HCT116 (cell line): ENCODE measurements around the gene RNU2-63P. TPM values are rescaled to one million over a fixed set of nuclear protein-coding genes. Genes with fewer than 3 reads are reported as not detected.

Source experiments
- ATAC-seq: fragments of 200-7000 bp; cut with Tn5 transposase; 2 replicates; pipeline ENCODE4 v1.9.1; 2020; ENCODE audit warnings: mild to moderate bottlenecking, moderate library complexity
- BruUV-seq: library from RNA; stranded (reverse); fragments of 400-500 nt; replicated peaks from 2 replicates; lab custom pipeline; 2021; lab: Mats Ljungman, UMichigan
- CTCF ChIA-PET: fragments of 300-600 bp; sonication (Branson Sonifier 250); formaldehyde crosslinking; loops from one replicate; lab custom pipeline; 2021; ENCODE audit warnings: antibody characterized with exemption; lab: Charles Lee
- POLR2A ChIA-PET: fragments of 300-600, 350-600 bp; sonication (Branson Sonifier 250); formaldehyde crosslinking; loops from one replicate; lab custom pipeline; 2021; ENCODE audit warnings: antibody characterized with exemption; lab: Charles Lee
- RAD21 ChIA-PET, 2 experiments: fragments of 300-600 bp; sonication (Branson Sonifier 250); formaldehyde crosslinking; loops; one replicate each; lab custom pipeline; 2023; ENCODE audit warnings: low total read pairs in 2 of 2; ENCODE audit not compliant: uncharacterized antibody in 2 of 2, unreplicated experiment in 2 of 2, low non-redundant PET in 1 of 2; lab: Charles Lee
- DNase-seq: peaks from one replicate; pipeline ENCODE4 v3.0.0-alpha.2; 2010; ENCODE audit warnings: low read depth, low spot score
- H2AFZ ChIP-seq: fragments of 200-600 bp; shearing (Covaris generic), sonication (generic); 2 replicates; pipeline ENCODE4 v1.6.1; 2017; ENCODE audit warnings: low read depth, mixed run types, mixed read lengths, antibody characterized with exemption, low read length; ENCODE audit not compliant: poor library complexity, severe bottlenecking
- H3K27ac ChIP-seq: 2 replicates; pipeline ENCODE4 v1.5.1; 2012; ENCODE audit warnings: low read depth, low read length
- H3K27me3 ChIP-seq: fragments of 200-600 bp; sonication (generic); 2 replicates; pipeline ENCODE4 v1.6.1; 2016; ENCODE audit warnings: mixed run types, low read length, mixed read lengths; ENCODE audit not compliant: insufficient read depth
- H3K36me3 ChIP-seq, 2 experiments: fragments of 200-500 bp in 1 of 2; fragments of 200-600 bp in 1 of 2; sonication (Bioruptor generic) in 1 of 2; sonication (generic) in 1 of 2; 2 replicates each; pipeline versions ENCODE4 v1.5.1 to v1.6.1; 2014 to 2016; ENCODE audit warnings: low read length in 2 of 2, inconsistent platforms in 1 of 2, mixed read lengths in 1 of 2, mixed run types in 1 of 2; ENCODE audit not compliant: insufficient read depth in 2 of 2, control insufficient read depth in 1 of 2
- H3K4me1 ChIP-seq, 2 experiments: fragments of 200-600 bp in 1 of 2; sonication (generic) in 1 of 2; 2 replicates each; pipeline versions ENCODE4 v1.5.1 to v1.6.1; 2012 to 2017; ENCODE audit warnings: low read length in 2 of 2, inconsistent platforms in 1 of 2, mild to moderate bottlenecking in 1 of 2, mixed read lengths in 1 of 2, mixed run types in 1 of 2, moderate library complexity in 1 of 2; ENCODE audit not compliant: insufficient read depth in 2 of 2, control insufficient read depth in 1 of 2
- H3K4me2 ChIP-seq: fragments of 200-600 bp; sonication (generic); 2 replicates; pipeline ENCODE4 v1.6.1; 2017; ENCODE audit warnings: mixed run types, low read length, mixed read lengths
- H3K4me3 ChIP-seq, 2 experiments: fragments of 200-600 bp in 1 of 2; sonication (generic) in 1 of 2; replicated peaks in 1 of 2; 2 replicates each; pipeline ENCODE4 v1.5.1; 2011 to 2016; ENCODE audit warnings: low read length in 2 of 2, control low read depth in 1 of 2, low read depth in 1 of 2, mild to moderate bottlenecking in 1 of 2, mixed read lengths in 1 of 2, mixed run types in 1 of 2
- H3K79me2 ChIP-seq: fragments of 200-600 bp; sonication (generic); 2 replicates; pipeline ENCODE4 v1.6.1; 2017; ENCODE audit warnings: mild to moderate bottlenecking, mixed run types, low read length, moderate library complexity, mixed read lengths; ENCODE audit not compliant: insufficient read depth
- H3K9ac ChIP-seq: fragments of 200-600 bp; sonication (generic); 2 replicates; pipeline ENCODE4 v1.6.1; 2016; ENCODE audit warnings: low read length, mixed read lengths
- H3K9me2 ChIP-seq: fragments of 200-600 bp; sonication (generic), shearing (Covaris generic); 2 replicates; pipeline ENCODE4 v1.6.1; 2017; ENCODE audit warnings: mixed run types, mild to moderate bottlenecking, moderate library complexity; ENCODE audit not compliant: insufficient read depth
- H3K9me3 ChIP-seq, 2 experiments: fragments of 200-500 bp in 1 of 2; fragments of 200-600 bp in 1 of 2; sonication (Bioruptor generic) in 1 of 2; sonication (generic) in 1 of 2; 2 replicates each; pipeline ENCODE4 v1.6.1; 2014 to 2017; ENCODE audit warnings: low read length in 2 of 2, mixed read lengths in 2 of 2, inconsistent platforms in 1 of 2, low read depth in 1 of 2, mild to moderate bottlenecking in 1 of 2, mixed run types in 1 of 2, moderate library complexity in 1 of 2; ENCODE audit not compliant: control insufficient read depth in 1 of 2, insufficient read depth in 1 of 2
- H4K20me1 ChIP-seq: fragments of 200-600 bp; sonication (generic), shearing (Covaris generic); 2 replicates; pipeline ENCODE4 v1.6.1; 2017; ENCODE audit warnings: mixed run types, mild to moderate bottlenecking, moderate library complexity; ENCODE audit not compliant: insufficient read depth
- ATF3 ChIP-seq: IDR thresholded peaks from 2 replicates; pipeline ENCODE4 v1.6.1; 2012
- CBX3 ChIP-seq: IDR thresholded peaks from 2 replicates; pipeline ENCODE4 v1.6.1; 2012; ENCODE audit warnings: low read depth
- CEBPB ChIP-seq: IDR thresholded peaks from 2 replicates; pipeline ENCODE4 v1.6.1; 2012; ENCODE audit warnings: low read depth
- EGR1 ChIP-seq: IDR thresholded peaks from 2 replicates; pipeline ENCODE4 v1.6.1; 2012; ENCODE audit warnings: low read depth
- ELF1 ChIP-seq: IDR thresholded peaks from 2 replicates; pipeline ENCODE4 v1.6.1; 2012; ENCODE audit warnings: low read depth, borderline replicate concordance
- EZH2 ChIP-seq: fragments of 200-600 bp; sonication (generic); IDR thresholded peaks from 2 replicates; pipeline ENCODE4 v1.6.1; 2017; ENCODE audit warnings: antibody characterized with exemption, mixed run types
- EZH2phosphoT487 ChIP-seq: fragments of 200-600 bp; IDR thresholded peaks from 2 replicates; pipeline ENCODE4 v1.6.1; 2018; ENCODE audit warnings: antibody characterized with exemption, borderline replicate concordance
- FOSL1 ChIP-seq: IDR thresholded peaks from 2 replicates; pipeline ENCODE4 v1.6.1; 2012; ENCODE audit warnings: low read depth
- JUND ChIP-seq: IDR thresholded peaks from 2 replicates; pipeline ENCODE4 v1.6.1; 2012
- MAX ChIP-seq: IDR thresholded peaks from 2 replicates; pipeline ENCODE4 v1.6.1; 2012
- POLR2A ChIP-seq: IDR thresholded peaks from 2 replicates; pipeline ENCODE4 v1.7.0; 2011; ENCODE audit warnings: borderline replicate concordance; ENCODE audit not compliant: insufficient read depth, insufficient read length; ENCODE audit errors: extremely low read depth
- POLR2AphosphoS5 ChIP-seq: IDR thresholded peaks from 2 replicates; pipeline ENCODE4 v1.6.1; 2011; ENCODE audit warnings: mild to moderate bottlenecking, low read depth, low read length, moderate library complexity
- RAD21 ChIP-seq: IDR thresholded peaks from 2 replicates; pipeline ENCODE4 v1.6.1; 2012; ENCODE audit warnings: low read depth, mild to moderate bottlenecking
- SIN3A ChIP-seq: IDR thresholded peaks from 2 replicates; pipeline ENCODE4 v1.6.1; 2012; ENCODE audit warnings: low read depth
- SP1 ChIP-seq: IDR thresholded peaks from 2 replicates; pipeline ENCODE4 v1.6.1; 2012; ENCODE audit warnings: low read depth
- SRF ChIP-seq: IDR thresholded peaks from 2 replicates; pipeline ENCODE4 v1.6.1; 2012; ENCODE audit warnings: low read depth
- TCF7L2 ChIP-seq: IDR thresholded peaks from 2 replicates; pipeline ENCODE4 v1.7.0; 2011; ENCODE audit warnings: borderline replicate concordance, inconsistent platforms; ENCODE audit not compliant: insufficient read depth, insufficient read length; ENCODE audit errors: extremely low read depth
- YY1 ChIP-seq: IDR thresholded peaks from 2 replicates; pipeline ENCODE4 v1.6.1; 2011; ENCODE audit warnings: low read length, low read depth, moderate library complexity, mild to moderate bottlenecking; ENCODE audit not compliant: insufficient replicate concordance; ENCODE audit errors: extremely low read depth
- ZFX ChIP-seq: fragments of 450-650 bp; IDR thresholded peaks from 2 replicates; pipeline ENCODE4 v1.6.1; 2017
- ZNF274 ChIP-seq: fragments of 200-500 bp; sonication (Bioruptor generic); IDR thresholded peaks from 2 replicates; pipeline ENCODE4 v1.6.1; 2014; ENCODE audit warnings: mild to moderate bottlenecking, low read depth, low read length, inconsistent platforms
- intact Hi-C: fragments of 100-400 bp; cut with micrococcal nuclease; formaldehyde crosslinking; loops from 2 replicates; pipeline ENCODE4 v1.10.0; 2022
- total RNA-seq: library from RNA; stranded (reverse); gene quantifications from one replicate; pipeline ENCODE4 v1.2.1, GENCODE V29; 2021; ENCODE audit not compliant: unreplicated experiment
- TF ChIP-seq, protein P1 (sequence below), 3 experiments: fragments of 200-600 bp in 1 of 3; sonication (generic) in 1 of 3; IDR thresholded peaks in 2 of 3; conservative IDR thresholded peaks in 1 of 3; 2 replicates each; pipeline ENCODE4 v1.5.1; 2012 to 2017; ENCODE audit warnings: low read depth in 2 of 3, low read length in 2 of 3, antibody characterized with exemption in 1 of 3, borderline replicate concordance in 1 of 3, control low read depth in 1 of 3, mild to moderate bottlenecking in 1 of 3, mixed read lengths in 1 of 3, mixed run types in 1 of 3, moderate library complexity in 1 of 3; ENCODE audit not compliant: insufficient read depth in 1 of 3

Gene RNU2-63P
- total RNA-seq, 1 experiment from 2014 or later = 7.4 TPM

DNA sequence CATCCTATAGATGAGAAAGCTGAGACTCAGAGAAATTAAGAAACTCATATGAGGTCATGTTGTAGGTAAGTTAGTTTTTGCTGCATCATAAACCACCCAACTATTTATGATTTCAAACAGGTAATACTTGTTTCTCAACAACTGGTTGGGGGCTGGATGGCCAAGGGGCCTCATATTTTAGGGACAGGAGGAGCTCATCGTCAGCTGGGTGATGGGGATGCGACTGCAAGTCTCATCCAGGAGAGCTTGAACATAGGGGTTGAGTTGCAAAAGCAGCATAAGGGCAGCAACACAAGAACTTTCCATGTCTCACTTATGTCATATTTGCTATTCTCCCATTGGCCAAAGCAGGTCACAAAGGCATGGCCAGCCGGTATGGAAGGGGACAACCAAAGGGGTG lies 3.6 kb upstream of the RNU2-63P start:
- Histone ChIP-seq H4K20me1 (no peaks in the 10 kb centered on the region), H3K4me1 (peaks cover 0 to 18% of the 10 kb centered on the region in 2 experiments; a peak in 3 of 4 replicates), H3K9ac (no peak overlapping the region), H2AFZ (no peak overlapping the region), H3K9me3 (no peaks in the 10 kb centered on the region), H3K36me3 (no peaks in the 10 kb centered on the region), H3K4me2 (no peak overlapping the region), H3K27me3 (no peaks in the 10 kb centered on the region), H3K9me2 (no peaks in the 10 kb centered on the region), H3K4me3 (no peak overlapping the region), H3K27ac (no peak overlapping the region), H3K79me2 (no peaks in the 10 kb centered on the region)
- ChIA-PET POLR2A (no interaction called here), CTCF (no interaction called here), RAD21 (no interaction called here)
- no TSS peak for BruUV-seq
- intact Hi-C loops = no loop called here
- ATAC-seq (no peak), DNase-seq (no peak)
- TF ChIP-seq SIN3A (no peak), SP1 (no peak), ELF1 (no peak)

GRCh38 chr2:88018909-88019308 lies 2.6 kb upstream of the RNU2-63P start:
- intact Hi-C loops = no loop called here
- ChIA-PET POLR2A (no interaction called here), CTCF (no interaction called here), RAD21 (no interaction called here)
- no peaks in the 10 kb centered on the region for H4K20me1 ChIP-seq
- ATAC-seq = no peak
- no peak overlapping the region for H3K9ac ChIP-seq
- H3K4me1 ChIP-seq = peaks cover 0 to 18% of the 10 kb centered on the region in 2 experiments; a peak in 3 of 4 replicates
- no peak for DNase-seq
- no peaks in the 10 kb centered on the region for H3K9me3 ChIP-seq
- no peaks in the 10 kb centered on the region for H3K9me2 ChIP-seq
- no peak overlapping the region for H3K4me2 ChIP-seq
- TF ChIP-seq EZH2 = no peak
- no peak for TF ChIP-seq CBX3
- no peak for TF ChIP-seq ZFX
- no peak for TF ChIP-seq ATF3
- TF ChIP-seq YY1 = no peak
- TF ChIP-seq EGR1 = no peak
- no peak for TF ChIP-seq JUND
- no peak for TF ChIP-seq MAX
- no peak for TF ChIP-seq POLR2A
- TF ChIP-seq SRF = no peak
- no peak for TF ChIP-seq SIN3A
- no peak for TF ChIP-seq EZH2phosphoT487
- no peak for TF ChIP-seq POLR2AphosphoS5
- TF ChIP-seq FOSL1 = no peak
- no peak for TF ChIP-seq CEBPB
- no peak for TF ChIP-seq ELF1
- TF ChIP-seq TCF7L2 = no peak
- no peak for TF ChIP-seq RAD21
- TF ChIP-seq ZNF274 = no peak
- TF ChIP-seq, protein P1, sequence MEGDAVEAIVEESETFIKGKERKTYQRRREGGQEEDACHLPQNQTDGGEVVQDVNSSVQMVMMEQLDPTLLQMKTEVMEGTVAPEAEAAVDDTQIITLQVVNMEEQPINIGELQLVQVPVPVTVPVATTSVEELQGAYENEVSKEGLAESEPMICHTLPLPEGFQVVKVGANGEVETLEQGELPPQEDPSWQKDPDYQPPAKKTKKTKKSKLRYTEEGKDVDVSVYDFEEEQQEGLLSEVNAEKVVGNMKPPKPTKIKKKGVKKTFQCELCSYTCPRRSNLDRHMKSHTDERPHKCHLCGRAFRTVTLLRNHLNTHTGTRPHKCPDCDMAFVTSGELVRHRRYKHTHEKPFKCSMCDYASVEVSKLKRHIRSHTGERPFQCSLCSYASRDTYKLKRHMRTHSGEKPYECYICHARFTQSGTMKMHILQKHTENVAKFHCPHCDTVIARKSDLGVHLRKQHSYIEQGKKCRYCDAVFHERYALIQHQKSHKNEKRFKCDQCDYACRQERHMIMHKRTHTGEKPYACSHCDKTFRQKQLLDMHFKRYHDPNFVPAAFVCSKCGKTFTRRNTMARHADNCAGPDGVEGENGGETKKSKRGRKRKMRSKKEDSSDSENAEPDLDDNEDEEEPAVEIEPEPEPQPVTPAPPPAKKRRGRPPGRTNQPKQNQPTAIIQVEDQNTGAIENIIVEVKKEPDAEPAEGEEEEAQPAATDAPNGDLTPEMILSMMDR (IDR thresholded peaks at IDR 0.05 in 2 of 3, conservative IDR thresholded peaks at IDR 0.05 in 1 of 3; ENCODE audit: borderline replicate concordance in 1 of 3, insufficient read depth in 1 of 3, low read depth in 2 of 3, low read length in 2 of 3) = no peak
- H3K4me3 ChIP-seq = no peak overlapping the region
- BruUV-seq = no TSS peak
- H3K36me3 ChIP-seq = no peaks in the 10 kb centered on the region
- H3K27me3 ChIP-seq = no peaks in the 10 kb centered on the region
- no peaks in the 10 kb centered on the region for H3K79me2 ChIP-seq
- H3K27ac ChIP-seq = no peak overlapping the region
- H2AFZ ChIP-seq = no peak overlapping the region
